Activated CD8-positive, alpha-beta T cell treated with anti-CD3 and anti-CD28 coated beads for 36 hours (primary cell): ENCODE measurements around the gene ANO7. TPM values are rescaled to one million over a fixed set of nuclear protein-coding genes. Genes with fewer than 3 reads are reported as not detected.

Experiments
- ATAC-seq: fragments of 200-7000 bp; cut with Tn5 transposase; one replicate; pipeline ENCODE4 v1.10.0; 2021; ENCODE audit warnings: mild to moderate bottlenecking, moderate library complexity
- CTCF ChIA-PET: fragments of 350-600 bp; sonication (Branson Sonifier 250); formaldehyde crosslinking; loops from one replicate; lab custom pipeline; 2021; ENCODE audit warnings: antibody characterized with exemption; lab: Charles Lee
- POLR2A ChIA-PET: fragments of 350-600 bp; sonication (Branson Sonifier 250); formaldehyde crosslinking; loops from one replicate; lab custom pipeline; 2021; ENCODE audit warnings: antibody characterized with exemption; lab: Charles Lee
- DNase-seq: peaks from one replicate; pipeline ENCODE4 v3.0.0-alpha.2; 2020
- H3K27ac Mint-ChIP-seq: one replicate; pipeline ENCODE4 v1.8.0; 2021; ENCODE audit warnings: mild to moderate bottlenecking, mixed read lengths
- H3K27me3 Mint-ChIP-seq: one replicate; pipeline ENCODE4 v1.8.0; 2021; ENCODE audit warnings: mixed read lengths
- H3K36me3 Mint-ChIP-seq: one replicate; pipeline ENCODE4 v1.8.0; 2021; ENCODE audit warnings: low read depth, mixed read lengths
- H3K4me1 Mint-ChIP-seq: one replicate; pipeline ENCODE4 v1.8.0; 2021; ENCODE audit warnings: low read depth, mixed read lengths
- H3K4me3 Mint-ChIP-seq: one replicate; pipeline ENCODE4 v1.8.0; 2021; ENCODE audit warnings: mild to moderate bottlenecking, moderate library complexity, mixed read lengths
- H3K9me3 Mint-ChIP-seq: one replicate; pipeline ENCODE4 v1.8.0; 2021; ENCODE audit warnings: mixed read lengths
- intact Hi-C: fragments of 100-400 bp; cut with micrococcal nuclease; formaldehyde crosslinking; loops from one replicate; pipeline ENCODE4 v1.10.0; 2022
- total RNA-seq, 2 experiments: library from RNA; stranded (reverse); gene quantifications; one replicate each; pipeline ENCODE4 v1.2.3, GENCODE V29; 2021
- TF ChIP-seq, protein P1 (sequence below): fragments of 200-600 bp; IDR thresholded peaks from one replicate; pipeline ENCODE4 v1.8.0; 2022; ENCODE audit warnings: antibody characterized with exemption, mild to moderate bottlenecking

Gene ANO7
- total RNA-seq, 2 experiments from 2014 or later, result 5.1 to 5.4 TPM

DNA sequence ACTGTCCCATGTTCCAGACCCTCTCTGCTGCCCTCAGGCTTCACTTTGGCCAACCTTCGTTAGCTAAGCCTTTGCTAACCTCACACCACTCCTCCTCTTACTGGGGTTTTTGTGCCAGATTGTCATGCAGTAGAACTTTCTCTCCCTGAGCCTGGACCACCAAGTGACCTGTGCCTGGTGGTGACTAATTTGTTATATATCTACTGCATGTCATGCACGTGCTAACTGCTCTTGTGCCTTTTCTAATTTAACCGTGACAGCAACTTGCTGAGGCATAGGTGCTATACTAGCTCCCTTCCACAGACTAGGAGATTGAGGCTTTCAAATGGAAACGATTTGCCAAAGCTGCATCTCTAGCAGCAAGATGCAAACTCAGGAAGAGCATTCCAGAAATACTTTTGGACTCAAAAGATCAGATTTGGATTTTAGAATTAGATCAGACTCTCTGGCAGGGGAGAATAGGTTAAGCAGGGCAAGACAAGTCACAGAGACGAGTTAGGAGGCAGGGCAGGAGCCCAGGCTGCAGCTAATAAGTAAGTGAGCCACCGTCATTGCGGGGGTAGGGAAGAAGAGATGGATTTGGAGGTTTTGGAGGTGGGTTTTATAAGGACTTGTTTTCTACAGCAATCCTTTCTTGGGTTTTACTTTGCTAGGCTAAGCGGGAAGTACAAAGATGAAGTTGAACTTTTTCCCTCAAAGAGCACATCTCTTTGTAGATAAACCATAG lies 36.4 kb upstream of the ANO7 start:
- DNase-seq, result no peak
- Mint-ChIP-seq H3K36me3 (peaks cover 10% of the 10 kb centered on the region), H3K4me3 (peak overlapping the region; percentile 86), H3K27ac (peak overlapping the region; percentile 7), H3K27me3 (no peaks in the 10 kb centered on the region), H3K4me1 (peaks cover 44% of the 10 kb centered on the region), H3K9me3 (no peaks in the 10 kb centered on the region)
- TF ChIP-seq, protein P1, sequence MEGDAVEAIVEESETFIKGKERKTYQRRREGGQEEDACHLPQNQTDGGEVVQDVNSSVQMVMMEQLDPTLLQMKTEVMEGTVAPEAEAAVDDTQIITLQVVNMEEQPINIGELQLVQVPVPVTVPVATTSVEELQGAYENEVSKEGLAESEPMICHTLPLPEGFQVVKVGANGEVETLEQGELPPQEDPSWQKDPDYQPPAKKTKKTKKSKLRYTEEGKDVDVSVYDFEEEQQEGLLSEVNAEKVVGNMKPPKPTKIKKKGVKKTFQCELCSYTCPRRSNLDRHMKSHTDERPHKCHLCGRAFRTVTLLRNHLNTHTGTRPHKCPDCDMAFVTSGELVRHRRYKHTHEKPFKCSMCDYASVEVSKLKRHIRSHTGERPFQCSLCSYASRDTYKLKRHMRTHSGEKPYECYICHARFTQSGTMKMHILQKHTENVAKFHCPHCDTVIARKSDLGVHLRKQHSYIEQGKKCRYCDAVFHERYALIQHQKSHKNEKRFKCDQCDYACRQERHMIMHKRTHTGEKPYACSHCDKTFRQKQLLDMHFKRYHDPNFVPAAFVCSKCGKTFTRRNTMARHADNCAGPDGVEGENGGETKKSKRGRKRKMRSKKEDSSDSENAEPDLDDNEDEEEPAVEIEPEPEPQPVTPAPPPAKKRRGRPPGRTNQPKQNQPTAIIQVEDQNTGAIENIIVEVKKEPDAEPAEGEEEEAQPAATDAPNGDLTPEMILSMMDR, result no peak
- intact Hi-C loops, result no loop called here
- ATAC-seq, result no peak
- ChIA-PET CTCF (interaction anchor here (3.7 kb wide), 1 partner anchor 74 kb away, joined by 30 read pairs; no protein-coding TSS in a partner anchor), POLR2A (interaction anchor here (0.7 to 1.6 kb wide), 5 partner anchors 11 to 585 kb away, joined by 3 to 6 read pairs (median 4); no protein-coding TSS in a partner anchor)

DNA sequence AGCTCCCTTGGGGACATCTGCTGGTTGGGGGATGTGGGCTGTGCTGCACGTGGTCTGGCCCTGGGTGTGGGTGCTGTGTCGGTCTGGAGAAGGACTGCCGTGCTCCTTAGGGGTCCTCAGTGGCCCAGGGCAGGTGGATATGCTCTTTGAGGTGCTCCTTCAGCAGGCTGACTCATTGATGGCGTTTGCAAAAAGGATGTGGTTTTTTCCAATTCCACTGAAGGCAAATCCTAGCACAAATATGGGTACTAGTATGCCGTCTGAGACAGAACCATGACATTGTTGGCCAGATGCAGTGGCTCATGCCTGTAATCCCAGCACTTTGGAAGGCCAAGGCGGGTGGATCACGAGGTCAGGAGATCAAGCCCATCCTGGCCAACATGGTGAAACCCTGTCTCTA lies 34.9 kb upstream of the ANO7 start:
- ATAC-seq (no peak), DNase-seq (no peak)
- Mint-ChIP-seq H3K4me1 (peaks cover 36% of the 10 kb centered on the region), H3K4me3 (no peak overlapping the region), H3K9me3 (no peaks in the 10 kb centered on the region), H3K36me3 (peaks cover 12% of the 10 kb centered on the region), H3K27me3 (no peaks in the 10 kb centered on the region), H3K27ac (no peak overlapping the region)
- POLR2A ChIA-PET, result no interaction called here
- intact Hi-C loops, result no loop called here
- TF ChIP-seq, protein P1, result no peak
- CTCF ChIA-PET, result interaction anchor here (1.0 kb wide), 1 partner anchor 75 kb away, joined by 4 read pairs; no protein-coding TSS in a partner anchor

- no peak for ATAC-seq
- Mint-ChIP-seq H3K27ac (peak overlapping the region; percentile 32), H3K4me1 (peaks cover 36% of the 10 kb centered on the region), H3K9me3 (no peaks in the 10 kb centered on the region), H3K36me3 (peaks cover 17% of the 10 kb centered on the region), H3K27me3 (no peaks in the 10 kb centered on the region), H3K4me3 (no peak overlapping the region)
- TF ChIP-seq, protein P1, result no peak
- POLR2A ChIA-PET, result interaction anchor here (0.8 kb wide), 1 partner anchor 12 kb away, joined by 3 read pairs; no protein-coding TSS in a partner anchor
- intact Hi-C loops, result no loop called here
- peak; percentile 9 for DNase-seq
- CTCF ChIA-PET, result no interaction called here
Measured at GRCh38 chr2:241154915-241155314, 33.6 kb upstream of the ANO7 start.

DNA sequence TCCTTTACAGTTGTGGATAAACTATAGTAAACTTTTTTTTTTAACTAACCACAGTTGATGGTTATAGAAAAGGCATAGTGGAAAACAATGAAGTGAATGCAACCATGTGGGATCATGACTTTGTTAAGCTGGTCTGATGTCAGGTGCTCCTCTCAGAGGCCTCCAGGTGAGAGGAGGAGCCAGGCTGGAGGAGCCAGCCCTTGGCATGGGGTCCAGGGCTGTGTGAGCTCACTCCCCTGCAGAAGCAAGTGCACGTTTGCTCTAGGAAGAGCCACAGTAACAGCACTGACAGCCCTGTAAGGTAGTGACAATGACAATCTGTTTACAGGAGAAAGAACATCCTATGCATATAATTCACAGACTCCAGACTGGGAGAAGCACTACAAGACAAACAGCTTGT lies 32.5 kb upstream of the ANO7 start:
- POLR2A ChIA-PET, result no interaction called here
- intact Hi-C loops, result no loop called here
- TF ChIP-seq, protein P1, result no peak
- DNase-seq (no peak), ATAC-seq (no peak)
- no peak overlapping the region for H3K4me3 Mint-ChIP-seq
- H3K36me3 Mint-ChIP-seq, result peaks cover 17% of the 10 kb centered on the region
- peak overlapping the region; percentile 2 for H3K27ac Mint-ChIP-seq
- no peaks in the 10 kb centered on the region for H3K27me3 Mint-ChIP-seq
- CTCF ChIA-PET, result no interaction called here
- no peaks in the 10 kb centered on the region for H3K9me3 Mint-ChIP-seq
- H3K4me1 Mint-ChIP-seq, result peaks cover 33% of the 10 kb centered on the region

GRCh38 chr2:241156971-241157441 lies 31.5 kb upstream of the ANO7 start:
- Mint-ChIP-seq H3K4me1 (peaks cover 23% of the 10 kb centered on the region), H3K4me3 (no peak overlapping the region), H3K27me3 (no peaks in the 10 kb centered on the region), H3K27ac (no peak overlapping the region), H3K36me3 (peaks cover 17% of the 10 kb centered on the region), H3K9me3 (no peaks in the 10 kb centered on the region)
- ChIA-PET POLR2A (no interaction called here), CTCF (no interaction called here)
- ATAC-seq (no peak), DNase-seq (no peak)
- TF ChIP-seq, protein P1, result no peak
- intact Hi-C loops, result no loop called here
